Glutamatergic neuron (in vitro differentiated cells): ENCODE measurements around the gene RENBP. TPM values are rescaled to one million over a fixed set of nuclear protein-coding genes. Genes with fewer than 3 reads are reported as not detected.
A peak's percentile ranks its signal among the peaks of the same experiment; 100 is the strongest.

ENCODE experiments used
- DNase-seq: peaks from one replicate; pipeline ENCODE4 v3.0.0; 2022
- H3K27ac Mint-ChIP-seq: one replicate; pipeline ENCODE4 v1.8.0; 2020; ENCODE audit warnings: mild to moderate bottlenecking, mixed read lengths, inconsistent platforms; ENCODE audit not compliant: unreplicated experiment
- H3K27me3 Mint-ChIP-seq: one replicate; pipeline ENCODE4 v1.8.0; 2020; ENCODE audit warnings: mild to moderate bottlenecking, moderate library complexity, mixed read lengths, inconsistent platforms; ENCODE audit not compliant: unreplicated experiment
- H3K36me3 Mint-ChIP-seq: one replicate; pipeline ENCODE4 v1.8.0; 2020; ENCODE audit warnings: mild to moderate bottlenecking, mixed read lengths, inconsistent platforms; ENCODE audit not compliant: unreplicated experiment
- H3K4me1 Mint-ChIP-seq: one replicate; pipeline ENCODE4 v1.8.0; 2020; ENCODE audit warnings: mild to moderate bottlenecking, low read depth, mixed read lengths, inconsistent platforms; ENCODE audit not compliant: unreplicated experiment
- H3K4me3 Mint-ChIP-seq: one replicate; pipeline ENCODE4 v1.8.0; 2020; ENCODE audit warnings: mild to moderate bottlenecking, mixed read lengths, inconsistent platforms; ENCODE audit not compliant: unreplicated experiment
- H3K9me3 Mint-ChIP-seq: one replicate; pipeline ENCODE4 v1.8.0; 2020; ENCODE audit warnings: mild to moderate bottlenecking, moderate library complexity, mixed read lengths, inconsistent platforms; ENCODE audit not compliant: unreplicated experiment
- total RNA-seq: library from RNA; stranded (reverse); fragmentation: NEBNext Ultra II Directional; extraction: Animal tissue kit (Norgen Biotek cat#: 25700); gene quantifications from one replicate; pipeline ENCODE4 v1.2.1, GENCODE V29; 2021; ENCODE audit not compliant: unreplicated experiment
- TF ChIP-seq, protein P1 (sequence below): fragments of 200-600 bp; sonication (generic); IDR thresholded peaks from one replicate; pipeline ENCODE4 v1.5.0; 2021; ENCODE audit not compliant: partially characterized antibody, unreplicated experiment

RENBP gene
- total RNA-seq, 1 donor from 2014 or later = 16.1 TPM

DNA sequence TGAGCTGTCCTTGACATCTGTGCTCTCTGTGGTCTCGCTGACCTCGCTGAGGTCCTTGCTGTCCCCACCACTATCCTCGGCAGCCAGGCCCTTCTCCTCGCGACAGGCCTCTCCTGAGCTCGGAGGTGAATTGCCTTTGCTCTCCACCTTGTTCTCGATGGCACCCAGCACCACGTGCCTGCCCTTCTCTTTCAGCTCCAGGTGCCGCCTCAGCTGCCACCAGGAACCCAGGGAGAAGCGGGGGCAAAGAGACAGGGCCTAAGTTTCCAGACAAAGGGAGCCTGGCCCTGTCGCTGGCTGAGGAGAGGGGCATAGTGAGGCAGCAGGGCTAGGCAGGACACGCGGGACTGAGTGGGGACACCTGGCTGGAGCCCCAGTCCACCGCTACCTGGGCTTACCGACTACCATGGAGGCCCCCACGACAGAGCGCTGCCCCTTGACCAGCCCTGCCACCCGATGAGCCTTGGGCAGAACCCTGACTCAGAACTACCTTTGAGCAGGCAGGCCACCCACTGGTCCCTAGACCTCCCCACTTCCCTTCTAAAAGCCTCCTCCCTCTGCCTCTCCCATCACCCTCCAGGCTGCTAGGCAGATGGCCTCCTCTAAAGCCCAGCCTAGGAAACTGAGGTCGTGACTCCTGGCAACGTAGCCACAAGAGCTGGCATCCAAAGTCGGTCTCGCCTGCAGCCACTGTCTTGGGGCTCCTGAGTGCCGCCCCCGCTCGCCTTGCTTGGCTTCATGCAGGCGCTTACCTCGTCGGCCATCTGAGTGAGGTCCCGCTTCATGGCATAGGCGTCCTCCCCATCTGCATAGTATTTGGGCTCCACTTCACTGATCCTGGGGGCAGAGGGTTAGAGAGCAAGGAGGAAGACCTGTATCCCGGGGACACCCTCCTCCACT, 14.2 kb downstream of the RENBP start:
- DNase-seq = no peak
- Mint-ChIP-seq H3K27me3 (peaks cover 3% of the 10 kb centered on the region), H3K4me3 (no peak overlapping the region), H3K4me1 (peaks cover 2% of the 10 kb centered on the region), H3K9me3 (peaks cover 2% of the 10 kb centered on the region), H3K36me3 (no peaks in the 10 kb centered on the region), H3K27ac (no peak overlapping the region)
- TF ChIP-seq, protein P1, sequence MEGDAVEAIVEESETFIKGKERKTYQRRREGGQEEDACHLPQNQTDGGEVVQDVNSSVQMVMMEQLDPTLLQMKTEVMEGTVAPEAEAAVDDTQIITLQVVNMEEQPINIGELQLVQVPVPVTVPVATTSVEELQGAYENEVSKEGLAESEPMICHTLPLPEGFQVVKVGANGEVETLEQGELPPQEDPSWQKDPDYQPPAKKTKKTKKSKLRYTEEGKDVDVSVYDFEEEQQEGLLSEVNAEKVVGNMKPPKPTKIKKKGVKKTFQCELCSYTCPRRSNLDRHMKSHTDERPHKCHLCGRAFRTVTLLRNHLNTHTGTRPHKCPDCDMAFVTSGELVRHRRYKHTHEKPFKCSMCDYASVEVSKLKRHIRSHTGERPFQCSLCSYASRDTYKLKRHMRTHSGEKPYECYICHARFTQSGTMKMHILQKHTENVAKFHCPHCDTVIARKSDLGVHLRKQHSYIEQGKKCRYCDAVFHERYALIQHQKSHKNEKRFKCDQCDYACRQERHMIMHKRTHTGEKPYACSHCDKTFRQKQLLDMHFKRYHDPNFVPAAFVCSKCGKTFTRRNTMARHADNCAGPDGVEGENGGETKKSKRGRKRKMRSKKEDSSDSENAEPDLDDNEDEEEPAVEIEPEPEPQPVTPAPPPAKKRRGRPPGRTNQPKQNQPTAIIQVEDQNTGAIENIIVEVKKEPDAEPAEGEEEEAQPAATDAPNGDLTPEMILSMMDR = no peak

DNA sequence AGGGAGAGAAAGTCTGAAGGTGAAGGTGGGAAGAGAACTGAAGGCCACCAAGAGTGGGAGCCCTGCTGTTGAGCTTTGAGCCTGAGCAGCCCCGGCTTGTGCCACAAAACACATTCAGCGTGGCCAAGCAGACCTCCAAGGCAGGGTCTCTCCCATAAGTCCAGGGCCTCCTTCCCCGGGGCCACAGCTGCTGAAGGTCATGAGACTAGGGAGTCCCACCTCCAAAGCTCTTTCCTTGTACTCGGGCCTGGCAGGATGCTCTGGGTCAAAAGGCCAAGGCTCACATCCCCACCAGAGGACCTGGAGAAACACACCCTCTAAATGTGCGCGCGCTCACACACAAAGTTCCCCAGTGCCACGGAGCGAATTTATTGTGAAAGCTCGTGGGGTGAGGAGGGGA, 14.9 kb downstream of the RENBP start:
- no peaks in the 10 kb centered on the region for H3K36me3 Mint-ChIP-seq
- no peak for DNase-seq
- TF ChIP-seq, protein P1 = no peak
- peaks cover 3% of the 10 kb centered on the region for H3K27me3 Mint-ChIP-seq
- peak overlapping the region; percentile 94 for H3K27ac Mint-ChIP-seq
- peaks cover 2% of the 10 kb centered on the region for H3K4me1 Mint-ChIP-seq
- H3K4me3 Mint-ChIP-seq = no peak overlapping the region
- peaks cover 2% of the 10 kb centered on the region for H3K9me3 Mint-ChIP-seq

DNA sequence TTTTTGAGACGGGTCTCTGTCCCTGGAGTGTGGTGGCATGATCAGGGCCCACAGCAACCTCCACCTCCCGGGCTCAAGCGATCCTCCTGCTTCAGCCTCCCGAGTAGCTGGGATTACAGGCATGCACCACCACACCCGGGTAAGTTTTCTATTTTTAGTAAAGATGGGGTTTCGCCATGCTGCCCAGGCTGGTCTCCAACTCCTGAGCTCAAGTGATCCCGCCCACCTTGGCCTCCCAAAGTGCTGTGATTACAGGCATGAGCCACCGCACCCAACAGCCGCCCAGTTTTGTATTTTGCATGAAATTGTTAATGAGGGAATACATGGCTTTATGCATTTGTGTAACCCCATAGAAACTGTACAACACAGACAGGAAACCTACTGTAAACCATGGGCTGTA, 15.6 kb downstream of the RENBP start:
- TF ChIP-seq, protein P1 = no peak
- DNase-seq = no peak
- H3K27ac Mint-ChIP-seq = peak overlapping the region; percentile 94
- H3K36me3 Mint-ChIP-seq = no peaks in the 10 kb centered on the region
- H3K9me3 Mint-ChIP-seq = peaks cover 3% of the 10 kb centered on the region
- peak overlapping the region; percentile 63 for H3K4me3 Mint-ChIP-seq
- peaks cover 3% of the 10 kb centered on the region for H3K27me3 Mint-ChIP-seq
- peaks cover 2% of the 10 kb centered on the region for H3K4me1 Mint-ChIP-seq

DNA sequence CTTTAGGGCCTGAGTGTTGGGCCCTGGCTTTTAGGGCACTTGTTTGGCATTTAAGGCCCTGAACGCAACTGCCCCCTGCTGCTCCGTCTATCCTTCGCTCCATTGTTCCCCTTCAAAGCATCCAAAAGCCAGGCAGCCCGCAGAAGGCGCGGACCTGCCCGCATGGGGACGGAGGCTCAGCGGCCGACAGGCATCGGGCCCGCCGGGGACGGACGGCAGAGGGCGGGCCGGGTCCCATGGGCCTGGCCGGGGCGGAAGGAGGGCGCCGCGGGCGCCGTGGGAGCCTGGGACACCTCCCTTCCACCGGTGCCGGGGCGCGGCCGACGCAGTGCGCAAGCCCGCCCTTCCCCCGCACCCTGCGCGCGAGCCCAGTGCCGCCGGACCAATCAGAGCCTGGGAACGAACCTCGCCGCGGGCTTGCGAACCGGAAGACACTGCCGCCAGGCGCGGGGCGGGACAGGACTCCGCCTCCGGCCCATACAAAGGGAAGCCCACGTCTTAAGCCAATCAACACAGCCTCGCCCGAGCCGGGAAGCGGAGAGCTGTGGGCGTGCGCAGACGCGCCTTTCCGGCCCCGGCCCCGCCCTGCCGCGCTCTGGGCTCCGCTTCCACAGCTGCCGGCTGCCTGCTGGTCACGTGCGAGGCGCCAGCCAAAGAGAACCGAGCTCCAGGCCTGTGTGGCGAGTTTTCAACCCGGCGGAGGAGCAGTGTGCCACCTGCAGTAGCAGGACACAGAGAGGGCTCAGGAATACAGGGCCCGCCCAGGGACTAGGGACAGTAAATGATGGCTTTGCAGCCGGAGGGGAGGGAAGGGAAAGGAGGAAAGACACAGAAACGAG, 16.3 kb downstream of the RENBP start:
- H3K27ac Mint-ChIP-seq = peak overlapping the region; percentile 94
- H3K4me3 Mint-ChIP-seq = peak overlapping the region; percentile 82
- H3K36me3 Mint-ChIP-seq = no peaks in the 10 kb centered on the region
- peaks cover 3% of the 10 kb centered on the region for H3K27me3 Mint-ChIP-seq
- DNase-seq = peak; percentile 91
- peaks cover 2% of the 10 kb centered on the region for H3K4me1 Mint-ChIP-seq
- TF ChIP-seq, protein P1 = no peak
- peaks cover 3% of the 10 kb centered on the region for H3K9me3 Mint-ChIP-seq

DNA sequence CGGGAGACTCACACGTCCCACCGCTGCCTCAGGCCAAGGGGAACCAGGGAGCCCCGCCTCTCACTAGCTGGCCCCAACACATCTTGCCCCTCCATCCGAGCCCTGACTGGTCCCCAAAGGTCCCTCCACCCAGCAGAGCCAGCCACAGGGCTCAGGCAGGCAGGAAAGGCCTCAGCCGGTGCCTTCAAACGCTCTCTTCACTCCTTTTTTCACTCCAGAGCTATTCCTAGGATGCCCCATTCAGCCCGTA, 16.8 kb downstream of the RENBP start:
- DNase-seq = no peak

More for the DNA sequence above, 16.8 kb downstream of the RENBP start:
- Mint-ChIP-seq H3K36me3 (no peaks in the 10 kb centered on the region), H3K4me1 (peaks cover 4% of the 10 kb centered on the region), H3K4me3 (peak overlapping the region; percentile 82), H3K9me3 (peaks cover 3% of the 10 kb centered on the region), H3K27me3 (peaks cover 3% of the 10 kb centered on the region), H3K27ac (peak overlapping the region; percentile 90)
- TF ChIP-seq, protein P1 = no peak
